Stimulated activated CD4-positive, alpha-beta T cell treated with anti-CD3 and anti-CD28 coated beads, Interleukin-1b, Interleukin-23, amount 100 ng/mL, for 4 hours (primary cell): Measurements from ENCODE around the gene AFAP1L1.
A peak's percentile ranks its signal among the peaks of the same experiment; 100 is the strongest.

Source experiments
- DNase-seq, 2 donors: peaks; one replicate each; pipeline ENCODE4 v3.0.0-alpha.2; 2020; ENCODE audit warnings: low read depth in 2 of 2

The AFAP1L1 gene

DNA sequence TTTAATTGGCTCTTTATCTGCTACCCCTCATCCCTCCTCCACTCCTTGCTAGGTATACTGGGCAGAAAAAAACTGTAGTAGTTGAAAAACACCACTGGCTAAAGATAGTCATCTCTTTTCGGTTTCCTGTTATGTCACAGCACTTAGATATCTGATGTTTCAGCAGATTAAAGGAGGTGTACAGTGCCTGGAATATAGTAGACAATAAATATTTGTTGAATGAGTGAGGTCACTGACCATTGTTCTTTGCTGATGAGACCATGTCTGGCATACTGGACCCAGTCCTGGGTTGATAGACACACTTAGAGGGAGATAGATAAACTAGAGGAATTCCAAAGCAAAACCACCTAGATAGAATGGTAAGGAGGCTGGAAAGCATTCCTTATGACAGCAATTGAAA is 76.9 kb downstream of the AFAP1L1 start:
- DNase-seq, result no peak

DNA sequence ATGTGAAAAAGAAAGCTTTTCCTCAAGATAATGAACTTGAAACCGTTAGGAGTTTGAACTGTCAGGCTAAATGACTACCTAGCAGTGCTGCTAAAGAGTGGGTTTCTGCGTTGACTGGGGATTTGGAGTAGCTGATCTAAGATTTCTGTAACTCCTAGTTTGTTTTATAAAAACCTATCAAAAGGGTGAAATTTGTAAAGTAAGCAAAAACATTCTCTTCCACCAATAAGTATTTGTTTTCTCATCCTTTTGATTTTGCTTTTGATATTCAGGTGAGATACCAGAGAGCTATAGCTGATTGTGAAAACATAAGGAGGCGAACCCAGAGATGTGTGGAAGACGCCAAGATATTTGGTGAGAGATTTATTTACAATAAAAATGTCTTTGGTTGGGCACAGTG is 77.7 kb downstream of the AFAP1L1 start:
- DNase-seq, result no peak

DNA sequence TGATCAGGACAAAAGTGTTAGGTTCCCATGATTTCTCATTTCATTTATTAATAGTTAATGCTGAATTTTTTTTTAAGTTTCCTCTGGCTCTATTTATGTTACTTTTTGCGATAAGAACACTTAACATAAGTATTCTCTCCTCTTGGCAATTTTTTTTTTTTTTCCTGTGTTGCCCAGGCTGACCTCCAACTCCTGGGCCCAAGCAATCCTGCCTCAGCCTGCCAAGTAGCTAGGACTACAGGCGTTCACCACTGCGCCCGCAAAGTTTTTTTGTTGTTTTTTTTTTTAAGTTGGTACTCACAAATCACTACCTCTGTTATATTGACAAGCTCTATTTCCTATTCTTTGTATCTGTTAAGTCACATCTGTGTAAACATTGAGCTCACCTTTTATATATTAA is 80.5 kb downstream of the AFAP1L1 start:
- DNase-seq, result no peak

DNA sequence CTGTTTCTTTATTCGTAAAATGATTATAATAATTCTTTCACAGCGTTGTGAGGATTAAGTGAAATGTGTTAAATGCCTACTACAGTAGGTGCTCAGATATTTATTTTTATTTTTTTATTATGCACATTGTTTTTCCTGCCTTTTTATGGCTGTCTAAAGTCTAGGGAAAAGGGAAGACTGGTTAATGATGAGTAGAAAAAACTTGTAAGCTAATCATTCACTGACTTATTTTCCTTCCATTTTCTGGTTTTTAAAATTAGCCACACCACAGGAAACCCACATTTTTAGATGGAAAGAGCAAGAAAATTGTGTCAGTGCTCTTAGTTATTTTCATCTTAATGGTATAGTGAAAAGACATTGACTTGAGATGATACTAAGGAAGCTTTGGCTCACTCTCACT is 82.3 kb downstream of the AFAP1L1 start:
- DNase-seq, result no peak

DNA sequence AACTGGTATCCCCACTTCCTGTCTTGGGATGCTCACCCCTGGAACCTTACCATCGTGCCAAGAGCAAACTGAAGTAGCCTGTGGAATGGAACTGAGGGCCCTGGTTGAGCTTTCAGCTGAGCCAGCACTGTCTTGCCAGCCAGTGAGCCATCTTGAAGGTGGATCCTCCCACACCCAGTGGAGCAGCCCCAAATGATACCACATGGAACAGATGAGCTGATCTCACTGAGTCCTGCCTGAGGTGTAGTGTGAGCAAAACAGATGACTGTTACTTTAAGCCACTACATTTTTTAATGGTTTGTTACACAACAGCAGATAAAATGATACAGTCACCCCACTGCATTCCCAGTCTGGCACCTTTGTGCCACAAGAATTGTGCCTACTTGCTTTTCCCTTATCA is 84.0 kb downstream of the AFAP1L1 start:
- no peak for DNase-seq

DNA sequence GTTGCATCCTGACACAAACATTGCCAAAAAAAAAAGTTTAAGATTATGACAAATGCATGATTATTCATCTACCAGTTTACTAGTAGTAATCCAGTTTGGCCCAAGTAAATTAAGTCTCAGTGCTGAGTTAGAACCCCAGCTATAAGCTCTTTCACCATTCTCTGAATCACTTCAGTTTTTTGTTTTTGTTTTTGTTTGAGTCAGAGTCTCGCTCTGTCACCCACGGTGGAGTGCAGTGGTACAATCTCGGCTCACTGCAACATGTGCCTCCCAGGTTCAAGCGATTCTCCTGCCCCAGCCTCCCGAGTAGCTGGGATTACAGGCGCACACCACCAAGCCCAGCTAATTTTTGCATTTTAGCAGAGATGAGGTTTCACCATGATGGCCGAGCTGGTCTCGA is 84.7 kb downstream of the AFAP1L1 start:
- DNase-seq, result no peak

DNA sequence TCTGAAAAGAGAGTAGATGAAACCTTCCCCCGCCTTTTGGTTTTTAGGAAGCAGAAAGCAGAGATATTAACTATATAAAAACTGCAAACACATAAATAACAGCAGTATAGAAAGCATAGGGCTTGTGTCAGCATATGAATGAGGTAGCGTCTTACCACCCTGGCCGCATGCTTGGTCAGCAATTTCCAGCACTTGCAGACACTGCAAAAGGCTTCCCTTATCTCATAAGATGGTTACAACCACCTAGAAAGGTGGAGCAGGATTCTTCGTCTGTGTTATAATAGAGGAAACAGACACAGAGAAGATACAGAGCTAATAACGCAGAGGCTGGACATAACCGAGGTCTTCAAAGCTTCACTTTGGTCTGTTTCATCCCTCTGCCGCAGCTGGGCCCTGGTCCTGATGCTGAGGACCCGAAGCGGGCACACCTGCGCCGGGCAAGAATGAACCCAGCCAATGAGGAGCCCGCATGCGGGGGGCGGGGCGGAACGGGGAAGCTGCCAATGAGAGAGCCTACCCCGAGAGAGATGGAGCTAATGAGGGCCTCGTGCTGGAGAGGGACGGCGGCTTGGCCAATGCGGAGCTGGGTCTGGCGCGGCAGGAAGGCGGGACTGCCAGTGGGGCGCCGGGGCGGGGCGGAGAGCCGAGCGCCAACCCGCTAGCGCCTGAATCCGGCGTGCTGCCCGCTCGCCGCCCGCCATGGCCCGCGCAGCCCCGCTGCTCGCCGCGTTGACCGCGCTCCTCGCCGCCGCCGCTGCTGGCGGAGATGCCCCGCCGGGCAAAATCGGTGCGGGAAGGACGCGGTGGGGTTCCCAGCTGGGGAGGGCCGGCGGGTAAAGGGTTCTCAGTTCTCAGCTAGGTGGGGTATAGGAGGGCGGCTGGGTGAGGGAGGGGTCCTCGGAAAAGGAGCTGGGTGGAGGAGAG is 86.0 kb downstream of the AFAP1L1 start, which contains the start of gene PCYOX1L:
PCYOX1L (plus strand) TSS at position 677 of the 924 bp plus-strand sequence; CDS start at position 700, 23 bp downstream.
- peak; percentile 84 to 98 for DNase-seq

DNA sequence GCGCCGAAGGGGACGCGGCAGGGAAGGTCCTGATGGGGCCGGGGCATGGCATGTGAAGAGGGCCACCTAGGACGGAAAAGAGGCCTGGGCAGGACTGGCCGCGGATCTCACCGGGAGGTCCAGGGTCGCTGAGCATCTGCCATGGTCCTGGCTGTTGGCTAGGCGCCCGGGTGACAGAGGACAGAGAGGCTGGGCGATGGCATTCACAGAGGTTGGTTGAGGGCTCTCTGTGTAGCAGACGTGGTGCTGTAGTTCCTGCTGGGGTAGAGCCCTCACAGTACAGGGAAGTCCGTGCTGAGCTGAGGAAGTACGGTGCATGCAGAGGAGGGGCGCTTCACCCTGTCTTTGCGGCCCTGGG is 86.6 kb downstream of the AFAP1L1 start:
- DNase-seq, result peak in 1 of 2 donors; percentile 15

DNA sequence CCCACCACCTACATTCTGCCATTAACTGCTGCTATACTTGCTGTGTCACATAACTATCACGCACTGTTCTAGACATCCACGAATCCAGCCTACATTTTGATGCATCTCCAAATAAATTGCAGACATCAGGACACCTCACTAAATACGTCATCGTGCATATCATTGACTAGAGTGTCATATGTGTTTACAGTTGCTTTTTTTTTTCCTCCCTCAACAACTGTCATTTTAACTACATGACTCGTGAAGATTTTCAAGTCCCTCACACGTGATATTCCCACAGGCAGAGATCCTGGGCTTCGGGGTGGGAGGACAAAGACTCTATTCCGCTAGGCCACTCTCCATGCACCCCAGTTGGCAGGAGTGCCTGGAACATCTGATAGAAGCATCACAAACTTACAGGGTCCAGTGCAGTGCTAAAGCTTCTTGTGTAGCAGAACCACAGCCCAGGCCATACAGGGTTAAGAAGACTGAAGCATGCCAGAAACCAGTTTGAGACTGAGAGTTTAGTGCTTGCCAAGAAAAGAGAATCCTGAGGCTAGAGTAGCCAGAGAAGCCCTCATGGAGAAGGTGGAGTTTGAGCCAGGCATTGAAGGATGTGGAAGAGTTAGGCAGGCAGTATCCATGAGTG is 87.3 kb downstream of the AFAP1L1 start:
- no peak for DNase-seq

DNA sequence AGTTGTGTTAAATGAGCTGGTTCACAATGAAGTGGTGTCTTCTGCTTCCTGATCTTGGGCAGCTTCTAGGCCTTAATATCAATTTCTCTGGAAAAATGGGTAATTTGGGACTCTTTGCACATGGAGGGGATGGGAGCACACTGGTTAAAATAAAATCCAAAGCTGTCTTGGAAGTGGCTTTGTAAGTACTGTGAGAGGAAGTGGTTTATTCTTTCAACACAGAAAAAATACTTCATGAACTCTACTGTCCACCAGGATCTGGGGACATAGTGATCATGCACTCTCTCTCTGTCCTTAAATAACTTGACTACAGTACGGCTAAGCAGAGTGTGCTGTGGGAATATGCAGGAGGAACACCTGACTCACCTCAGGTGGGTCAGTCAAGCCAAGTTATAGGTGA is 88.6 kb downstream of the AFAP1L1 start:
- DNase-seq, result no peak

DNA sequence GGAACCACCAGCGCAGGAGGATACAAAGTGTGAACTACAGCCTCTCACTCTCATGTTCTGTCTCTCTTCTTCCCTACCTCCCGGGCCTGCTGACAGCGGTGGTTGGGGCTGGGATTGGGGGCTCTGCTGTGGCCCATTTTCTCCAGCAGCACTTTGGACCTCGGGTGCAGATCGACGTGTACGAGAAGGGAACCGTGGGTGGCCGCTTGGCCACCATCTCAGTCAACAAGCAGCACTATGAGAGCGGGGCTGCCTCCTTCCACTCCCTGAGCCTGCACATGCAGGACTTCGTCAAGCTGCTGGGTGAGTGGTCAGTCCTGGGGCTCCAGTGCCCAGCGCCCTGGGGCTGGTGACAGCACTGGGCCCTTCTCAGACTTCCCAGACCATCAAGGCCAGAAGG is 90.9 kb downstream of the AFAP1L1 start:
- no peak for DNase-seq

DNA sequence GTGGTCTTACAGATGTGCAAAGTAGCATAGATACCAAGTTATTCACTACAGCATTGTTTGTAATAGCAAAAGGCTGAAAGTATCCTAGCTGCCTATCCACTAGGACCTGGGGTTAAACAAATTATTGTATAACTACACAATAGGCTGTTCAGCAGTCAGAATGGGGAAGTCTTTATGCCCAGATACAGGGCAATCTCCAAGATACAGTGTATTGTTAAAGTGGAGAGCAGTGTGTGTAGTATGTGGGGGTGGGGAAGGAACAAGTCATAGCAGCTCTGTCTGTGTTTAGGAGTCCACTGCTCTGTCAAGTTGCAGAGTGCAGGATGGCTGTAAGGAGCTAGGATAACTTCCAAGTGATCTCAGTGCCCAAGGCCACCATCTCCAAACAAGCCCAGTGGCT is 91.7 kb downstream of the AFAP1L1 start:
- no peak for DNase-seq

DNA sequence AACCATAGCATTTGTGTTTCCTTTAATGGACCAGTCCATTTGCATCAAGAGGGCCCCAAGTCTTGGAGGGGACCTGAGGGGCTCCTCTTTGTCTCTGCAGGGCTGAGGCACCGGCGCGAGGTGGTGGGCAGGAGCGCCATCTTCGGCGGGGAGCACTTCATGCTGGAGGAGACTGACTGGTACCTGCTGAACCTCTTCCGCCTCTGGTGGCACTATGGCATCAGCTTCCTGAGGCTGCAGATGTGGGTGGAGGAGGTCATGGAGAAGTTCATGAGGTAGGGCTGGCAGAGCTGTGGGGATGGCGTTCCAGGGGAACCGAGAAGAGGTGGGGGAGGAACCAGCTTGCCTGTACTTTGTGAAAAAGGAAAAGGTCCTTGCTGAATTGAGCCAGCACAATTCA is 92.3 kb downstream of the AFAP1L1 start:
- DNase-seq, result no peak

DNA sequence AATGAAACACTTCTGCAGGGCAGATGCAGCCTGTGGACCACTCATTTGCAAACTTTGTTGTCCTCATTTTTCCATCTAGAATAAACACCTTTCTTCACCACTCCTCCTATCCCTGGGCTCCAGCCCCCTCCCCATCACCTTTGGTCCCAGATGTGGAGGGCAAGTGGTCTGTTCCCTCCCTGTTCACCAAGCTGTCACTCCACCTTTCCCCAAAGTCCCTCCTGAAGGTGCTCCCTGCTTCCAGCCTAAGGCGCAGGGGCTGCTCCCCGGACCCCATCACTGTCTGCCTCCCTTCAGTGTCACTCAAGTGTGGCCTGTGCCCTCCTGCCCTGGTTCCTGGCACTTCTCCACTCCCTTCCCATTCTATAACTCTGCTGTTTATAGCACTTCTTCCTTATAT is 93.1 kb downstream of the AFAP1L1 start:
- no peak for DNase-seq

DNA sequence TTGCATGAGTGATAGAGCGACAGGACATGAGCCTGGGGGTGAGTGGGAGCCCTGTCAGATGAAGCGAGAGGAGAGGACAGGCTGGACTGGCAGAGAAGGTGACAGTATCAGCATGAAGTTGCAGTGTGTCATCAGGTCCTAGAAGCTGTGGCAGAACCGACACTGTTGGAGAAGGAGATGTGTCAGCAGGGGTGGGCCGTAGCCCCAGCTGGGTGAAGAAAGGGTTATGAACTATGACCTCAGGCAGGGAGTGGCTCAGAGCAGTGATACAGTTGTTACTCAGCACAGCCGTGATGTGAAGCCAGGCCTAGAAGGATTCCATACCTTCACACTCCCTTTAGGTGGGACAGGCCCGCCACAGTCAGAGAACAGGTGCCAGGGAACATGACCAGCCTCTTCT is 93.8 kb downstream of the AFAP1L1 start:
- no peak for DNase-seq

DNA sequence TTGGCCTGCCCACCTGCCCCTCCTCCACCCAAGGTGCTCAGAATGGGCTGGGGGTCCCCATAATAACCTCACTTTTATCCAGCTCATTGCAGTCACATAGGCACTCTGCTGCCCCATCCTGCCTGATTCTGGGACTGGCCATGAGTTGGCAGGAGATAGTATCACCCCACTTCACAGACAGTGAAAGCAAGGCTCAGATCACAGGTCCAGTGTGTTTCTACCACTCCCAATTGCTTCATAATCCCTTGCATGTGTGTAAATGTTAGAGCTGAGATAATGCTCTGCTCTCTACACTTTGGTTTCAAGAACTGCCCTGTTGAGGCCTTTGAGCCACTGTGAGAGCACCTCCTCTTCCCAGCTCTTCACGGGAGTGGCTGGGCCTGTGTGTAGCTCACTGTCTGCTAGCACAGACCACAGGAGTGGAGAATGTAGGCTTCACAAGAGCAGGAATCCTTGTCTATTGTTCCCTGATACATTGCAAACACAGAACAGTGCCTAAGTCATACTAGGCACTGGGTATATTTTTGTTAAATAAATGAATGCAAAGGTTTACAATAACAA is 94.6 kb downstream of the AFAP1L1 start:
- DNase-seq, result no peak

DNA sequence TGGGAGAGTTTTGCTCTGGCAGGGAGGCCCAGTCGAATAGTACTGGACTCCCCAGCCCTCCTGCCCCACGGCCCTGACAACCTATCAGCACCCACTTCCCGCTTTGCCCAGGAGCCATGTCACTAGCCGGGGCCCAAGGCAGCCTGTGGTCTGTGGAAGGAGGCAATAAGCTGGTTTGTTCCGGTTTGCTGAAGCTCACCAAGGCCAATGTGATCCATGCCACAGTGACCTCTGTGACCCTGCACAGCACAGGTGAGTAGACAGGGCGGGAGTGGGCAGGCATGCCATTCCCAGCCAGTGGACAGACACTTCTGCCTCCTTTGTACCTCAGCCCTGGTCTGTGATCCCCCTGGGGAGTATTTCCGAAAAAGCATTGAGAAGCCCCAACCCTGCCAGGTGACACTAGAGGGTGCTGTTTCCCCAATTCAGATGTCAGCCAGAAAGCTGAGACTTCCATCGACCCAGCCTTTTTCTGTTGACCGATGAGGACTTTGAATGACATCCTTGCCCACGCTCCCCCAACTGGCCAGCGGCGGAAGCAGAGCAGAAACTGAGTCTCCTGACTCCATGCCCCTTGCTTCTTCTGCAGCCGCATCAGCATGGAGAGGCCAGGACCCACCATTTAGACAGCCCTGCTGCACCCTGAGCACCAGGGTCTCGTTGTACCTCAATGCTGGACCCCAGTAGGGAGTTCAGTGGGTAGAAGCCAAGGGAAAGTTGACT is 95.8 kb downstream of the AFAP1L1 start:
- DNase-seq, result peak; percentile 27 to 56

DNA sequence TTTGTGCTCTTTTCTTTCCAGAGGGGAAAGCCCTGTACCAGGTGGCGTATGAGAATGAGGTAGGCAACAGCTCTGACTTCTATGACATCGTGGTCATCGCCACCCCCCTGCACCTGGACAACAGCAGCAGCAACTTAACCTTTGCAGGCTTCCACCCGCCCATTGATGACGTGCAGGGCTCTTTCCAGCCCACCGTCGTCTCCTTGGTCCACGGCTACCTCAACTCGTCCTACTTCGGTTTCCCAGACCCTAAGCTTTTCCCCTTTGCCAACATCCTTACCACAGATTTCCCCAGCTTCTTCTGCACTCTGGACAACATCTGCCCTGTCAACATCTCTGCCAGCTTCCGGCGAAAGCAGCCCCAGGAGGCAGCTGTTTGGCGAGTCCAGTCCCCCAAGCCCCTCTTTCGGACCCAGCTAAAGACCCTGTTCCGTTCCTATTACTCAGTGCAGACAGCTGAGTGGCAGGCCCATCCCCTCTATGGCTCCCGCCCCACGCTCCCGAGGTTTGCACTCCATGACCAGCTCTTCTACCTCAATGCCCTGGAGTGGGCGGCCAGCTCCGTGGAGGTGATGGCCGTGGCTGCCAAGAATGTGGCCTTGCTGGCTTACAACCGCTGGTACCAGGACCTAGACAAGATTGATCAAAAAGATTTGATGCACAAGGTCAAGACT is 96.5 kb downstream of the AFAP1L1 start:
- no peak for DNase-seq

DNA sequence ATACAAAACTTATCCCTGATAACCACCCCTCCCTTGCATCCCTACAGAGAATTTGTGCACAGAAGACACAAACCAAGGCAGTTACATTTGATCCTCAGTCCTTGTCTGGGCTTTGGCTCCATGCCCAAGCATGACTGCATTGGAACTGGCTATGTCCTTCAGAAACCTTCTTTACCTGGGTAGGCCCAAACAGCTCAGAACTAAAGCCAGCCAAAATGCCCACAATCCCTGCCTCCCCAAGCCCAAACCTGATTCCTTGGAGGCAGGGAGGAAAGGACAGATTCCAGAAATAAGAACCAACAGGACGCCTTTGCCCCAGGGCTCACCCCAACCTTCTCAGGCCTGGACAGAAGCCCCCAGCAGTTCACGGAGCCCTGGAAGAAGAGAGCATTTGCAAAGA is 99.2 kb downstream of the AFAP1L1 start:
- no peak for DNase-seq

DNA sequence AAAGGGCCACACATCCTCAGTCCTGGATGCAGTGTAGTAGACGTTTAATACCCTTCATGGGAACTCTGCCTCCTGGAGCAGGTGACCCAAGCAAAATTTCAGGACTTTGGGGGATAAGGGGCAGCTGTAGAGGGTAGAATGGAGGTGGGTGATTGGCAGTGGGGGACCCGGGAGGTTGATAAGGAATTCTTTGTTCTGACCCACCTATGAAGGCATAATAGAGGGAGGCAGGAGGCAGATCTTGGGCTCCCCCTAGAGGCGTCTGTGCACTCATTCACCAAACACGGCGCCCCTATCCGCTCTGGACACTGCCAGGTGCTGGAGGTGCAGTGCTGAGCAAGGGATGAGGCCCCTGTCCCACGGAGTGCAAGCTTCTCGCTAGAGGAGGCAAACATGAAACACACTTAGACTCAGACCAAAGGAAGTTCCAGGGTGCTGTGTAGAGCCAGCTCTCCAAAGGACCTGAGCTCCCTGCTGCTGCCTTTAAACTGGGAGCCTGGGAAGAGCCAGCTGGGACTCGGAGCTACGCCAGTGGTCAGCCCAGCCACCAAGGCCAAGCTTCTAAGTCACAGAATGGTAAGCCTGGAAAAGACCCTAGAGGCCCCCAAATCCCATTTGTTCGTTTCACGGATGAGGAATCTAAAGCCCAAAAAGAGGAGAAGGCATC is 99.8 kb downstream of the AFAP1L1 start:
- DNase-seq, result peak; percentile 51 to 68
